Measurements from ENCODE around the gene ARHGEF39.
A peak's percentile ranks its signal among the peaks of the same experiment; 100 is the strongest.
"Not testable (repeated sequence)": the region's sequence is repeated elsewhere in the genome, so short reads cannot be mapped to it uniquely, and the experiment has no call there.

ARHGEF39 gene

GRCh38 chr9:35618325-35618727 lies 46.7 kb downstream of the ARHGEF39 start, which contains the start of gene CD72:
Gene CD72, minus strand, starts transcription at chr9:35618413. Its CDS starts 110 bp downstream, at chr9:35618303.
- no peak for DNase-seq (ENCODE audit: low spot score)

GRCh38 chr9:35617548-35617947 lies 47.4 kb downstream of the ARHGEF39 start:
- no peak for DNase-seq (ENCODE audit: low spot score)

DNA sequence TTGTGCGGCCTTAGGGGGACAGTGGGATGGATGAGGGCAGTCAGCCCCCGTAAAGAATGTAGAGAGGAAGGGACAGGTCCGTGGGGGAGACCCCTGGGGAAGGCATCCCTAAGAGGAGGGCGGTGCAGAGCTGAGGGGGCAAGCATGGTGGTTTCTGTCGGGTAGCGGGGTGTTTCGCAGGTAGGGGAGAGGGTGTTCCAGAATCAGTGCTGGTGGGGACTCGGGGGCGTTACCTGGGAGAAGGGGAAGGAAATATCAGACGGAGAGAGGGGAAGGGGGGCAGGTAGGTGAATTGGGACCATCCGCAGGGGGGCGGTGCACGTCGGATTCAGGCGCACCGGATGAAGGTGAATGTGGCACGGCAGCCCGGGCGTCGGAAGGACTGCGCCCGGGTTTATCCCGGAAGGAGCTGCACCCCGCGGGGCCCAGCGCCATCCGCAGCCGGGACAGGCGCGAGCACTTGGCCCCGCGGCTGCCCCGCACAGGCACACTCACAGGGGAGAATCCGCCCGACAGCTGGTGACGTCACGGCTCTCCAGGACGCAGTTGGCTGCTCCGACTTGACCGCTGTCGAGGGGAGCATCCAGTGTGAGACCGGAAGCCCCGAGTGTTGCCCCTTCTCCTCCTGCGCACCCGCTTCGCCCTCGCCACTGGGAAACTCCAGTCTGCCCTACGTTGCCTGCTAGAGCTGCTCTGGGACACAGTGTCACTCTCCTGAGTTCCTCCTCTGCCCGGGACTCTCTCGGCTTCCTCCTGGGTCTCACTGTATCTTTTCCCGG lies 48.1 kb downstream of the ARHGEF39 start:
- DNase-seq (ENCODE audit: low spot score): peak; percentile 54

GRCh38 chr9:35615981-35616680 lies 48.9 kb downstream of the ARHGEF39 start:
- DNase-seq (ENCODE audit: low spot score): no peak

GRCh38 chr9:35612843-35613242 lies 52.2 kb downstream of the ARHGEF39 start:
- no peak for DNase-seq (ENCODE audit: low spot score)

GRCh38 chr9:35612066-35612465 lies 52.9 kb downstream of the ARHGEF39 start:
- DNase-seq (ENCODE audit: low spot score): not testable (repeated sequence)

GRCh38 chr9:35611230-35611797 lies 53.7 kb downstream of the ARHGEF39 start:
- DNase-seq (ENCODE audit: low spot score): peak; percentile 42

- no peak for DNase-seq (ENCODE audit: low spot score)
Measured at GRCh38 chr9:35609820-35610163, 55.2 kb downstream of the ARHGEF39 start.
